Left lung (tissue), 10 donors: ENCODE data around the gene SLIT3. TPM values are rescaled to one million over a fixed set of nuclear protein-coding genes. Genes with fewer than 3 reads are reported as not detected.
A peak's percentile ranks its signal among the peaks of the same experiment; 100 is the strongest.

ENCODE experiments used
- ATAC-seq: fragments of 200-7000 bp; cut with Tn5 transposase; one replicate; pipeline ENCODE4 v1.9.1; 2020; ENCODE audit warnings: moderate library complexity
- DNase-seq, 4 donors: peaks; one replicate each; pipeline ENCODE4 v3.0.0-alpha.2; 2013 to 2020
- H3K27ac ChIP-seq, 2 donors: fragments of 200-600 bp; sonication (generic) in 1 of 2; one replicate each; pipeline versions ENCODE4 v1.5.0 to v1.8.0; 2020 to 2021
- H3K27me3 ChIP-seq, 2 donors: fragments of 200-600 bp; sonication (generic) in 1 of 2; one replicate each; pipeline versions ENCODE4 v1.5.0 to v1.8.0; 2020 to 2021
- H3K36me3 ChIP-seq, 2 donors: fragments of 200-600 bp; sonication (generic) in 1 of 2; one replicate each; pipeline versions ENCODE4 v1.5.0 to v1.8.0; 2020 to 2021
- H3K4me1 ChIP-seq, 2 donors: fragments of 200-600 bp; one replicate each; pipeline ENCODE4 v1.8.0; 2021
- H3K4me3 ChIP-seq, 2 donors: fragments of 200-600 bp; sonication (generic) in 1 of 2; one replicate each; pipeline versions ENCODE4 v1.5.0 to v1.8.0; 2020 to 2021; ENCODE audit warnings: mild to moderate bottlenecking in 1 of 2
- H3K9me3 ChIP-seq, 2 donors: fragments of 200-600 bp; sonication (generic) in 1 of 2; one replicate each; pipeline versions ENCODE4 v1.5.0 to v1.8.0; 2020 to 2021
- intact Hi-C, 2 donors: fragments of 100-400 bp; cut with DNase I; formaldehyde crosslinking; loops; one replicate each; pipeline versions ENCODE4 v1.11.2 to v1.14.2; 2022
- polyA plus RNA-seq, 6 donors: library from polyadenylated mRNA; unstranded; fragments of 120-200 nt; gene quantifications; one replicate each; pipeline ENCODE4 v1.2.1, GENCODE V29; 2013; ENCODE audit not compliant: insufficient read length in 6 of 6
- total RNA-seq, 2 donors: library from RNA; stranded (reverse); fragmentation: NEBNext Ultra II Directional; extraction: Animal tissue kit (Norgen Biotek cat#: 25700); gene quantifications; one replicate each; pipeline ENCODE4 v1.2.1, GENCODE V29; 2021
- TF ChIP-seq, protein P1 (sequence below), 2 donors: fragments of 200-600 bp; sonication (generic) in 1 of 2; IDR thresholded peaks; one replicate each; pipeline versions ENCODE4 v1.5.0 to v1.8.0; 2021; ENCODE audit warnings: antibody characterized with exemption in 2 of 2
- donor health status: DM: no; HTN: yes; CAD: no.
- donor health status: DM: no; HTN: no; CAD: no.

Gene SLIT3
- total and polyA plus RNA-seq, 8 donors = 37.6 to 77.1 (median 45.9) TPM

DNA sequence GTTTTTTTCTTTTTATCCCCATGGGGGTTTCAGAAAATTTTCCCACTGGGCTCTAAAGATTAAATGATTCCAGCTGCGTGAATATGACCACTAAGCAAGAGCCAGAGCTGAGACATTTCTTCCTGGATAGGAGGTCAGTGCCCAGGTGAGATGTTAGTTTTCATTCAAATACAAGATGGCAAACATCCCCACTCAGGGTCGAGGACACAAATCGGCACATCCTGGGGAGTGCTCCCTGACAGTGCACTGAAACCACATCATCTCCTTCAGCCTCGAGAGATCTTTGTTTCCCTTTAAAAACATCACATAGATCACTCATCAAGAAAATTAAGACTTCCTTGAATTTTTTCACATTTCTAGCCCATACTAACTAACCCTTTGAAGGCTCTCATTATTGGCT lies 448.6 kb downstream of the SLIT3 start:
- H3K4me3 ChIP-seq = no peak overlapping the region
- no peaks in the 10 kb centered on the region for H3K9me3 ChIP-seq
- H3K27ac ChIP-seq = no peak overlapping the region
- no peak for DNase-seq
- H3K36me3 ChIP-seq = no peaks in the 10 kb centered on the region
- ATAC-seq = no peak
- H3K4me1 ChIP-seq = no peaks in the 10 kb centered on the region
- intact Hi-C loops = no loop called here
- TF ChIP-seq, protein P1, sequence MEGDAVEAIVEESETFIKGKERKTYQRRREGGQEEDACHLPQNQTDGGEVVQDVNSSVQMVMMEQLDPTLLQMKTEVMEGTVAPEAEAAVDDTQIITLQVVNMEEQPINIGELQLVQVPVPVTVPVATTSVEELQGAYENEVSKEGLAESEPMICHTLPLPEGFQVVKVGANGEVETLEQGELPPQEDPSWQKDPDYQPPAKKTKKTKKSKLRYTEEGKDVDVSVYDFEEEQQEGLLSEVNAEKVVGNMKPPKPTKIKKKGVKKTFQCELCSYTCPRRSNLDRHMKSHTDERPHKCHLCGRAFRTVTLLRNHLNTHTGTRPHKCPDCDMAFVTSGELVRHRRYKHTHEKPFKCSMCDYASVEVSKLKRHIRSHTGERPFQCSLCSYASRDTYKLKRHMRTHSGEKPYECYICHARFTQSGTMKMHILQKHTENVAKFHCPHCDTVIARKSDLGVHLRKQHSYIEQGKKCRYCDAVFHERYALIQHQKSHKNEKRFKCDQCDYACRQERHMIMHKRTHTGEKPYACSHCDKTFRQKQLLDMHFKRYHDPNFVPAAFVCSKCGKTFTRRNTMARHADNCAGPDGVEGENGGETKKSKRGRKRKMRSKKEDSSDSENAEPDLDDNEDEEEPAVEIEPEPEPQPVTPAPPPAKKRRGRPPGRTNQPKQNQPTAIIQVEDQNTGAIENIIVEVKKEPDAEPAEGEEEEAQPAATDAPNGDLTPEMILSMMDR (IDR thresholded peaks at IDR 0.05) = no peak
- peaks cover 6 to 53% of the 10 kb centered on the region in 2 donors for H3K27me3 ChIP-seq

DNA sequence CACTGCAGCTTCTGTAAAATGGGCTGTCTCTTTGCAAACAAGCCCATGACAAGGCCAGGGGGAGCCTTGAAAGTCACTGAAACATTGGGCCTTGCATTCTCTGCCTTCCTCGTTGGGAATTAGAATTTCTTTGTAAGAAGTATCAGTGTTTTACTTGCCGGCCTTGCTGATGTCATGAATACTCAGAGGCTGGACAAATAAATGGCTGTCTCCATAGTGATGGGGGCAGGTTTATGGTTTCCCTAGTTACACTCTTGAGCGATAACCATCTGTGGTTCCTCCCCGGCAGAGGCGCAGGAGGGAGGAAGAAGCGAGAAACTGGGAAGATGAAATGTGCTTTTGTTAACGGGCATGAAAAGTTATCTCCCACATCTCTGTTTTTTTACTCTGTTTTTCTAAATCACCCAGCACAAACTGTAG lies 449.0 kb downstream of the SLIT3 start:
- intact Hi-C loops = no loop called here
- Histone ChIP-seq H3K4me1 (no peaks in the 10 kb centered on the region), H3K27me3 (peaks cover 9 to 56% of the 10 kb centered on the region in 2 donors), H3K9me3 (no peaks in the 10 kb centered on the region), H3K27ac (no peak overlapping the region), H3K36me3 (no peaks in the 10 kb centered on the region), H3K4me3 (no peak overlapping the region)
- peak in 1 of 4 donors; percentile 15 for DNase-seq
- TF ChIP-seq, protein P1 (IDR thresholded peaks at IDR 0.05) = no peak
- ATAC-seq = no peak

DNA sequence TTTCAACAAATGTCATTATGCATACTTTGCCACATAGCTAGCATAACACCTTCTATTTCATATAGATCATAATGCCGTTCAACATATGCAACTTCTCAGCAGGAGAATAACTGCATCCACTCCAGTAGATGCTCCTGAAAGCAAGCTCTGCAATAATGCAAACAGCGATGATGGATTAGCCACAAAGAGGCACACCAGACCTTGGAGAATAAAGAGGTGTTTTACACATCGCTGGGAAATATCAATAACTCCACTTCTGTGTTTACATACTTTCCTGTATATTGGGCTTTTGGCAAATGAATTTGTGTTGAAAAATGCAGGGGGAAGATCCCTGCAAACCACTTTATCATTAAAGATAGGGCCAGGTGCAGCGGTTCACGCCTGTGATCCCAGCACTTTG lies 450.3 kb downstream of the SLIT3 start:
- DNase-seq (no peak), ATAC-seq (no peak)
- Histone ChIP-seq H3K4me1 (no peaks in the 10 kb centered on the region), H3K27me3 (peaks cover 9 to 64% of the 10 kb centered on the region in 2 donors), H3K27ac (no peak overlapping the region), H3K36me3 (no peaks in the 10 kb centered on the region), H3K9me3 (no peaks in the 10 kb centered on the region), H3K4me3 (no peak overlapping the region)
- TF ChIP-seq, protein P1 (IDR thresholded peaks at IDR 0.05) = no peak
- intact Hi-C loops = no loop called here

DNA sequence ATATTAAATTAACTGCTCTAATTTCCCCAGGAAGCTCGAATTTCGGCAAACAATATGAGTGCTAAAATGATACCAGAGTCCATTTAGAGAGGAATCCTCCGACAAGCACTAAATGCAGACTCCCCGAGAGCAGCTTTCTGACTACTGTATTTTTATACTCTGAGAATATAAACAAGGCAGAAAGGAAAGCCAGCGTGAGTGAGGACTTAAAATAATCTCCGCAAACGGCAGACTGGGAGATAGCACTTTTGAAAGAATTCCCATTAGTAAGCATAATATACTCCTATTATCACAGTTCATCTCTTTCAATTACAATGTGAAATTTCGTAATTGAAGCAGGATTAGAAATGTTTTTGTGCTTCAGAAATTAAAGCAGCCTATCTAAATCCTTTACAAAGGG lies 452.4 kb downstream of the SLIT3 start:
- intact Hi-C loops = no loop called here
- no peak for ATAC-seq
- H3K27me3 ChIP-seq = peaks cover 9 to 75% of the 10 kb centered on the region in 2 donors

DNA sequence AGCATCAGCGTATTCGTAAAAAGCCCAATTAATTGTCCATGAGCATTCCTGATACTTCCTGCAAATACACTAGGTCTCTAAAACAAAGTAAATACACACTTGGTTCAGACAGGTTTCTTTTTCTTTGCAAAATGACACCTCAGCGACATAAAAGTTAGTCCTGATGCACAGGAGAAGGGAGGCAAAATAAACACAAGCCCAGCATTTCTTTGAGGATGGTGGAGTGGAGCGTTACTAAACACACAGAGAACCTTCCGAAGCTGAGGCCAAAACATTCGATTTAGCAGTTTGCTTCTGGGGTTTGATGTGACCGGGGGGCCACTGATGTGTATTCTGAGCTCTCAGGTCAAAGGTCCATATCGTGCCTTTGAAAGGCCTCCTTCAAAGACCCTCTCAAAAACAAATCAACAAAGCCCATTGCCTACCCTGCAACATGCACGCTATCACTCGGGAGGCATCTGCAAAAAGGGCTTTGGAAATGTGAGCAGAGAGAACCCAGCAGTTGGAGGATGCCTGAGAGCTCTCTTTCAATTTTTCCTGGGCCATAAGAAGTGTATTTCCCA lies 453.3 kb downstream of the SLIT3 start:
- ATAC-seq (no peak), DNase-seq (no peak)
- Histone ChIP-seq H3K27me3 (peaks cover 9 to 75% of the 10 kb centered on the region in 2 donors), H3K4me3 (no peak overlapping the region), H3K9me3 (no peaks in the 10 kb centered on the region), H3K4me1 (no peaks in the 10 kb centered on the region), H3K36me3 (no peaks in the 10 kb centered on the region), H3K27ac (no peak overlapping the region)
- TF ChIP-seq, protein P1 (IDR thresholded peaks at IDR 0.05) = no peak
- intact Hi-C loops = no loop called here

More for the DNA sequence above, 452.4 kb downstream of the SLIT3 start:
- TF ChIP-seq, protein P1 (IDR thresholded peaks at IDR 0.05) = no peak
- H3K9me3 ChIP-seq = no peaks in the 10 kb centered on the region
- H3K4me3 ChIP-seq = no peak overlapping the region
- peak in 1 of 4 donors; percentile 34 for DNase-seq
- H3K27ac ChIP-seq = no peak overlapping the region
- H3K4me1 ChIP-seq = no peaks in the 10 kb centered on the region
- no peaks in the 10 kb centered on the region for H3K36me3 ChIP-seq
